GM18520 (cell line): Measurements from ENCODE around the gene KRT20.
"Not testable (repeated sequence)": the region's sequence is repeated elsewhere in the genome, so short reads cannot be mapped to it uniquely, and the experiment has no call there.

Source experiments
- ATAC-seq: cut with Tn5 transposase; IDR thresholded peaks from one replicate; pipeline ENCODE4 v1.9.1; 2021; ENCODE audit not compliant: unreplicated experiment

KRT20 gene

GRCh38 chr17:40884708-40885512 is at the start of gene KRT20:
Gene KRT20, minus strand, starts transcription at chr17:40885242. Its CDS starts 57 bp downstream, at chr17:40885185.
- no peak for ATAC-seq

- ATAC-seq: no peak
These were observed 47.6 kb upstream of the KRT20 start for GRCh38 chr17:40932608-40933007.

- ATAC-seq: no peak
These were observed 46.3 kb upstream of the KRT20 start for GRCh38 chr17:40931311-40931710.

GRCh38 chr17:40926341-40926740 is 41.3 kb upstream of the KRT20 start:
- ATAC-seq: no peak

GRCh38 chr17:40922239-40922638 is 37.2 kb upstream of the KRT20 start:
- no peak for ATAC-seq

- no peak for ATAC-seq
These were observed 36.0 kb upstream of the KRT20 start for GRCh38 chr17:40921026-40921425.

- ATAC-seq: not testable (repeated sequence)
These were observed 32.1 kb upstream of the KRT20 start for GRCh38 chr17:40917116-40917515.

GRCh38 chr17:40916366-40916765 is 31.3 kb upstream of the KRT20 start:
- no peak for ATAC-seq

GRCh38 chr17:40915721-40916256 is 30.7 kb upstream of the KRT20 start:
- ATAC-seq: peak; percentile 42

GRCh38 chr17:40915199-40915661 is 30.2 kb upstream of the KRT20 start:
- peak; percentile 62 for ATAC-seq

GRCh38 chr17:40914075-40914855 is 29.2 kb upstream of the KRT20 start:
- ATAC-seq: no peak

GRCh38 chr17:40912486-40913210 is 27.6 kb upstream of the KRT20 start:
- ATAC-seq: no peak

GRCh38 chr17:40910441-40910841 is 25.4 kb upstream of the KRT20 start:
- ATAC-seq: no peak

GRCh38 chr17:40909755-40910154 is 24.7 kb upstream of the KRT20 start:
- no peak for ATAC-seq

GRCh38 chr17:40909351-40909750 is 24.3 kb upstream of the KRT20 start:
- ATAC-seq: no peak

- ATAC-seq: no peak
These were observed 21.6 kb upstream of the KRT20 start for GRCh38 chr17:40906613-40907012.

GRCh38 chr17:40905370-40905769 is 20.3 kb upstream of the KRT20 start:
- ATAC-seq: no peak

- ATAC-seq: no peak
These were observed 18.2 kb upstream of the KRT20 start for GRCh38 chr17:40903129-40903847.

- ATAC-seq: no peak
These were observed 17.5 kb upstream of the KRT20 start for GRCh38 chr17:40902498-40902897.

- ATAC-seq: no peak
These were observed 17.0 kb upstream of the KRT20 start for GRCh38 chr17:40901981-40902474.
